Measurements from ENCODE around the gene TMEM184B. TPM values are rescaled to one million over a fixed set of nuclear protein-coding genes. Genes with fewer than 3 reads are reported as not detected.

The TMEM184B gene
- total RNA-seq (10 to 100 TPM; 96.3 to 96.9 TPM), polyA plus RNA-seq (10 to 100 TPM; 17.2 to 46.8 TPM)
- long read RNA-seq, donor 1, full-length matches to known transcripts, result 116 of 209 reads
- long read RNA-seq, donor 1, partial matches to known transcripts, result 60 of 209 reads
- long read RNA-seq, donor 1, other reads (novel, unspliced or antisense), result 33 of 209 reads
- long read RNA-seq, donor 2, full-length matches to known transcripts, result 43 of 83 reads
- long read RNA-seq, donor 2, partial matches to known transcripts, result 22 of 83 reads
- long read RNA-seq, donor 2, other reads (novel, unspliced or antisense), result 18 of 83 reads

DNA sequence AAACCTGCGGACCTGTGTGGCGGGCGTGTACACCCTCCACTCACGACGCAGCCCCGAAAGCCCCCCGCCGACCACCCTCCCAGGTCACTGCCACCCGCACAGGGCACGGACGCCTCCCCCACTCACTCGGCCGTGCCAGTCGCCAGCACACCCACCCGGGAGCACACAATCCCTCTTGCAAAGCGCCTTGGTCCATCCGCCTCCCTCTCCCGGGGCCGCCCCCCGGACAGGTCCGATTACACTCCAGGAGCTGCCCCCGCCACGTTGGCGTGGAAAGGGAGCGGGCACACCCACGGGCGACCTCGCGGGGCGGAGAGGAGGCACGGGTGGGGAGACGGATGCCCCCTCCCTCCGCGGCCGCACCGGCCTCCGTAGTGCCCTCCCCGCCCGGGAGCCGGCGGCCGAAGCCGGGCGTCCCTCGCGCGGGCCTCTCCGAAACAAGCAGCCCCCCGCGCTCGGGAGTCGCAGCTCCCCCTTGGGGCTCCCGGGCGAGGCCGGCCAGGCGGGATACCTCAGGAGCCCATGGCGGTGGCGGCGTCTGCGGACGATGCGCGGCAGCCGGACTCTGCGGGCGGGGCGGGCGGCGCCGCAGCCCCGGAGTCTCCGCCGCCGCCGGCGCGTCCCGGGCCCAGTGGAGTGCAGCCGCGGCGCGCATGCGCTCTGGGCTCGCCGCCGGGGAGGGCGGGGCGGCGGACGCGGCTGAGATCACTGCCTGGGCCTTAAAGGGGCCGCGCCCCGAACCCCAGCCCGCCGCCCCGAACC is at the start of gene TMEM184B:
Gene TMEM184B, minus strand, starts transcription at position 638 of the 762 bp plus-strand sequence. CDS start 25,049 bp downstream, outside the sequence.
- DNase-seq, result peak; percentile 83 to 93
- peaks cover 0 to 6% of the 10 kb centered on the region in 2 donors for H3K4me1 ChIP-seq (ENCODE audit: control insufficient read depth in 1 of 2, insufficient read depth in 2 of 2, low read length in 2 of 2)

DNA sequence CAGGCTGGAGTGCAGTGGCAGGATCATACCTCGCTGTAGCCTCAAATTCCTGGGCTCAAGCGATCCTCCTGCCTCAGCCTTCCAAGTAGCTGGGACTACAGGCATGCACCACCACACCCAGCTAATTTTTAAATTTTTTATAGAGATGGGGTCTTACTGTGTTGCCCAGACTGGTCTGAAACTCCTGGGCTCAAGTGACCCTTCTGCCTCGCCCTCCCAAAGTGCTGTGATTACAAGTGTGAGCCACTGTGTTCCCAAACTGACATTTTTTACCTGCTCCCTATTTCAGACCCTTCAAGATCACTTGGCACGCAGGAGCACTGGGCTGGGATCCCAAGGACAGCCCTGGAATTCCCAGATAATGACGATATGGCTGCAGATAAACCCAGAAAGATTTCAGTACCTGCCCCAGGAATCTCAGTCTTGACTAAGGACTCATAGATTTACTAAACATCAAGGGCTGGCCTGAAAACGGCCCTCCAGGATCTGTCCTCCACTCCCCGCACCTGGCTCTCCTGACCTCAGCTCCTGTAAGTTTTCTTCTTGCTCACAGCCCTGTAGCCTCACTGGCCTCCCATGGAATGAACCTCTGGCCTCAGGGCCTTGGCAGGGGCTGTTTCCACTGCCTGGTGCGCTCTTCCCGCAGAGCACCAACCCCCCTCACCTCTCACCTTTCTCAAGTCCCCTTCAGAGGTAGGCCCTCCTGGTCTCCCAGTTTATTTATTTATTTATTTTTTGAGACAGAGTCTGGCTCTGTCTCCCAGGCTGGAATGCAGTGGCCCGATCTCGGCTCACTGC is 48.0 kb upstream of the TMEM184B start:
- intact Hi-C loops (cut with DNase I), result no loop called here
- H3K4me1 ChIP-seq (ENCODE audit: control insufficient read depth in 1 of 2, insufficient read depth in 2 of 2, low read length in 2 of 2), result no peaks in the 10 kb centered on the region

More for the DNA sequence above, at the start of gene TMEM184B:
- WGBS, 2 donors, result 0 to 1% methylated on average over 45 to 97 of the region's 97 CpGs
- Histone ChIP-seq H3K27ac (ENCODE audit: low read depth in 1 of 2, low read length in 2 of 2) (peak within 1 kb of the TSS; percentile 58 to 72), H3K27me3 (ENCODE audit: control insufficient read depth in 1 of 2, insufficient read depth in 2 of 2, low read length in 1 of 2) (no peaks in the 10 kb centered on the region), H3K4me3 (ENCODE audit: low read length in 2 of 2) (peak within 1 kb of the TSS; percentile 78 to 86), H3K9me3 (ENCODE audit: control insufficient read depth, low read length) (no peaks in the 10 kb centered on the region), H3K36me3 (ENCODE audit: control insufficient read depth in 1 of 2, insufficient read depth in 2 of 2, low read length in 1 of 2) (no peaks in the 10 kb centered on the region)
- intact Hi-C loops (cut with DNase I), result loop anchor here (2.0 to 5.0 kb wide), 2 partner anchors 44 to 45 kb away; partner anchors contain the start of gene CSNK1E (in 2 of the 2)
- ATAC-seq (ENCODE audit: low FRiP score), result peak; percentile 93

DNA sequence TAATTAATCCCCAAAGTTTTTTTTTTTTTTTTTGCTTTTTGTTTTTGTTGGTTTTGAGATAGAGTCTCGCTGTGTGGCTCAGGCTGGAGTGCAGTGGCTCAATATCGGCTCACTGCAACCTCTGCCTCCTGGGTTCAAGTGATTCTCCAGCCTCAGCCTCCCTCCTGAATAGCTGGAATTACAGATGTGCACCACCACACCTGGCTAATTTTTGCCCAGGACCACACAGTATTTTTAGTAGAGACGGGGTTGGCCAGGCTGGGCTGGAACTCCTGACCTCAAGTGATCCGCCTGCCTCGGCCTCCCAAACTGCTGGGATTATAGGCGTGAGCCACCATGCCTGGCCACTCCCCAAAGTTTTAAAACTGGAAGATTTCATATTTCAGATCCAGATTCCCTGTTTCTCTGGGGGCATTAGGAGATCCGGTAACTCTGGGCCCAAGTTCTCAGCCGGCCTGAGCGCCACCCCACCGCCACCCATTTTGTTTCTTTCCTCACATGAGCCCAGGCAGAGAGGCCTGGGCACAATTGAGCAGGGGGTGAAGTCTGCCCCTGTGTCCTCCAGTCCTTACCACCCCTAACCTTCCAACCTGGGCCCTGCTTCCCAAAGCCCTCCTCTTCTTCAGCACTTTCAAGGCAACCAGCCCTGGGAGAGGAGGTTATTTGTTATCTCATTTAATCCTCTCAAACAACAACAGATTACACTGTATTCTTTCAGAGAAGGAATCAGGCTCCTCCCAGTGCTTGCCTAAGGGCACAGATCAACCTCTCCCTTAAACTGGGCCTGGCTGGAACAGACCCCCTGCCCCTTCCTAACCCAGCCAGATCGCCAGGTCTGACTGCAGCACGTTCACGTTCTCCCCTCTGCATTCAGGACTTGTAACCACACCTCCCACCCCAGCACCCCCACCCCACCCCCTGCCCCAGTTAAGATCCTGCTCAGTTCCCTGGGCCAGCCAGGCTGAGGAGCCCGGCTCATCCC is 46.3 kb upstream of the TMEM184B start:
- 88 to 89% methylated on average over 14 of the region's 14 CpGs for WGBS, 2 donors
- no peaks in the 10 kb centered on the region for H3K9me3 ChIP-seq (ENCODE audit: control insufficient read depth, low read length)
- no peak for ATAC-seq (ENCODE audit: low FRiP score)

More for the DNA sequence above, 48.0 kb upstream of the TMEM184B start:
- ATAC-seq (ENCODE audit: low FRiP score) (no peak), DNase-seq (no peak)
- Histone ChIP-seq H3K4me3 (ENCODE audit: low read length in 2 of 2) (no peak overlapping the region), H3K27ac (ENCODE audit: low read depth in 1 of 2, low read length in 2 of 2) (no peak overlapping the region), H3K9me3 (ENCODE audit: control insufficient read depth, low read length) (no peaks in the 10 kb centered on the region), H3K27me3 (ENCODE audit: control insufficient read depth in 1 of 2, insufficient read depth in 2 of 2, low read length in 1 of 2) (no peaks in the 10 kb centered on the region), H3K36me3 (ENCODE audit: control insufficient read depth in 1 of 2, insufficient read depth in 2 of 2, low read length in 1 of 2) (no peaks in the 10 kb centered on the region)
- WGBS, 2 donors, result 93% methylated on average over 11 of the region's 11 CpGs

GRCh38 chr22:38317995-38318715 is 45.3 kb upstream of the TMEM184B start:
- peak overlapping the region in 1 of 2 donors; percentile 1 for H3K4me3 ChIP-seq (ENCODE audit: low read length in 2 of 2)
- H3K9me3 ChIP-seq (ENCODE audit: control insufficient read depth, low read length), result no peaks in the 10 kb centered on the region
- no peaks in the 10 kb centered on the region for H3K27me3 ChIP-seq (ENCODE audit: control insufficient read depth in 1 of 2, insufficient read depth in 2 of 2, low read length in 1 of 2)
- DNase-seq (peak; percentile 88 to 90), ATAC-seq (ENCODE audit: low FRiP score) (peak; percentile 77)
- 4 to 6% methylated on average over 18 of the region's 18 CpGs for WGBS, 2 donors
- H3K36me3 ChIP-seq (ENCODE audit: control insufficient read depth in 1 of 2, insufficient read depth in 2 of 2, low read length in 1 of 2), result no peaks in the 10 kb centered on the region
- intact Hi-C loops (cut with DNase I), result loop anchor here (2.0 to 10.0 kb wide), 4 partner anchors 45 to 116 kb away; partner anchors contain the start of genes MAFF (in 2 of the 2) and TMEM184B (in 2 of the 2)
- peak overlapping the region; percentile 77 to 92 for H3K27ac ChIP-seq (ENCODE audit: low read depth in 1 of 2, low read length in 2 of 2)
- H3K4me1 ChIP-seq (ENCODE audit: control insufficient read depth in 1 of 2, insufficient read depth in 2 of 2, low read length in 2 of 2), result peaks cover 0 to 2% of the 10 kb centered on the region in 2 donors

More for the DNA sequence above, 46.3 kb upstream of the TMEM184B start:
- H3K27me3 ChIP-seq (ENCODE audit: control insufficient read depth in 1 of 2, insufficient read depth in 2 of 2, low read length in 1 of 2), result no peaks in the 10 kb centered on the region
- DNase-seq, result no peak
- H3K4me3 ChIP-seq (ENCODE audit: low read length in 2 of 2), result no peak overlapping the region
- no peaks in the 10 kb centered on the region for H3K36me3 ChIP-seq (ENCODE audit: control insufficient read depth in 1 of 2, insufficient read depth in 2 of 2, low read length in 1 of 2)
- H3K4me1 ChIP-seq (ENCODE audit: control insufficient read depth in 1 of 2, insufficient read depth in 2 of 2, low read length in 2 of 2), result no peaks in the 10 kb centered on the region
- H3K27ac ChIP-seq (ENCODE audit: low read depth in 1 of 2, low read length in 2 of 2), result peak overlapping the region in 1 of 2 donors; percentile 92
- intact Hi-C loops (cut with DNase I), result loop anchor here (5.0 to 10.0 kb wide), 3 partner anchors 47 to 117 kb away; partner anchors contain the start of genes MAFF (in 2 of the 2) and TMEM184B (in 1 of the 2)

DNA sequence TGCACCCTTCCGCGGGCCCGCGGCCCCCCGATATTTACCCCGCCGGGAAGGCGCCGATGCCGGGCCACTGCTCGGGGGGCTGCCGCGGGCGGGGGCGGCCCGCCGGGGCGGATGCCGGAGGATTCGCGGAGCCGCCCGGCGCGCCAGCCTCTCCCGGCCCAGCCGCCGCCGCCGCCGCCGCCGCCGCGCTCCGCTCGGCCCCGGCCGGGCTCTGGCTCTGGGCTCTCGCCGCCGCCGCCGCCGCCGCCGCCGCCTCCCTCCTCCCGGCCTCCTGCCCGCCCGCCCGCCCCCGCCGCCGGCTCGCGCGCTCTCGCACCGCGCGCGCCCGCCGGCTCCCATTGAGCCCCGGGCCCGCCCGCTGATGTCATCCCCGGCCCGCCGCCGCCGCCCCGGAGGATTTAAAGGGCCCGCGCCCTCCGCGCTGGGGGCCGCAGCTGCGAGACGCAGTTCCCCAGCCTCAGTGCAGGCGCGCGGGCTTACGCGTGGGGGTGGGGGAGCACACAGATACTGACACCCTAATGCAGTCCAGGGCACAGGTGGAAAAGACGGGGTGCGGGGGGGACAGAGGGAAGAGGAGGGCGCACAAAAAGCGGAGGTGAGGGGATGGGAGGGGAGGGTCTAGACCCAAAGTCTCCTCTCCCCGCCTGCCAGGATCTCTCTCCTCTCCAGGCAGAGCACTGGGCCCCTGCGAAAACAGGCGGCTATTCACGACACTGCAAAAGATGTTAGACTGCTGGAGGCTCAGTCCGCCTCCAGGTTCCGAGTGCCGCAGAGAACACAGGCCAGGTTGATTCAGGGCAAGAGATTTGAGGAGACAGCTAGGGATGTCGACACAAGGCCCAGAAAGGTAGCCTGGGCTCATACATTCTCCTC is 44.5 kb upstream of the TMEM184B start, which contains the start of gene CSNK1E:
Gene CSNK1E, minus strand, starts transcription at position 312 of the 873 bp plus-strand sequence. CDS start 3,276 bp downstream, outside the sequence.
- Histone ChIP-seq H3K4me3 (ENCODE audit: low read length in 2 of 2) (peak within 1 kb of the TSS; percentile 86 to 92), H3K36me3 (ENCODE audit: control insufficient read depth in 1 of 2, insufficient read depth in 2 of 2, low read length in 1 of 2) (no peaks in the 10 kb centered on the region), H3K27ac (ENCODE audit: low read depth in 1 of 2, low read length in 2 of 2) (peak within 1 kb of the TSS; percentile 94 to 95), H3K9me3 (ENCODE audit: control insufficient read depth, low read length) (no peaks in the 10 kb centered on the region), H3K27me3 (ENCODE audit: control insufficient read depth in 1 of 2, insufficient read depth in 2 of 2, low read length in 1 of 2) (no peaks in the 10 kb centered on the region), H3K4me1 (ENCODE audit: control insufficient read depth in 1 of 2, insufficient read depth in 2 of 2, low read length in 2 of 2) (peaks cover 0 to 2% of the 10 kb centered on the region in 2 donors)
- DNase-seq (peak; percentile 86 to 94), ATAC-seq (ENCODE audit: low FRiP score) (peak; percentile 84)
- intact Hi-C loops (cut with DNase I), result loop anchor here (2.0 to 10.0 kb wide), 4 partner anchors 45 to 115 kb away; partner anchors contain the start of genes MAFF (in 2 of the 2) and TMEM184B (in 2 of the 2)
- 1% methylated on average over 31 to 98 of the region's 98 CpGs for WGBS, 2 donors

GRCh38 chr22:38316364-38317121 is 43.7 kb upstream of the TMEM184B start:
- intact Hi-C loops (cut with DNase I), result loop anchor here (2.0 to 10.0 kb wide), 4 partner anchors 44 to 114 kb away; partner anchors contain the start of genes MAFF (in 2 of the 2) and TMEM184B (in 2 of the 2)
- ATAC-seq (ENCODE audit: low FRiP score) (peak; percentile 70), DNase-seq (peak; percentile 81 to 88)
- H3K9me3 ChIP-seq (ENCODE audit: control insufficient read depth, low read length), result no peaks in the 10 kb centered on the region
- peaks cover 0 to 2% of the 10 kb centered on the region in 2 donors for H3K4me1 ChIP-seq (ENCODE audit: control insufficient read depth in 1 of 2, insufficient read depth in 2 of 2, low read length in 2 of 2)
- H3K36me3 ChIP-seq (ENCODE audit: control insufficient read depth in 1 of 2, insufficient read depth in 2 of 2, low read length in 1 of 2), result no peaks in the 10 kb centered on the region
- H3K27ac ChIP-seq (ENCODE audit: low read depth in 1 of 2, low read length in 2 of 2), result peak overlapping the region; percentile 94 to 95
- WGBS, 2 donors, result 0 to 1% methylated on average over 36 to 52 of the region's 52 CpGs
- no peaks in the 10 kb centered on the region for H3K27me3 ChIP-seq (ENCODE audit: control insufficient read depth in 1 of 2, insufficient read depth in 2 of 2, low read length in 1 of 2)
- peak overlapping the region; percentile 86 to 92 for H3K4me3 ChIP-seq (ENCODE audit: low read length in 2 of 2)

All from aorta (tissue), 5 donors.